Bronchial epithelial cell (primary cell): ENCODE measurements around the gene GSTT4. TPM values are rescaled to one million over a fixed set of nuclear protein-coding genes. Genes with fewer than 3 reads are reported as not detected.
A peak's percentile ranks its signal among the peaks of the same experiment; 100 is the strongest.
"Not testable (repeated sequence)": the region's sequence is repeated elsewhere in the genome, so short reads cannot be mapped to it uniquely, and the experiment has no call there.

Experiments
- DNase-seq: peaks from one replicate; pipeline ENCODE4 v3.0.0-alpha.2; 2010; ENCODE audit warnings: low read depth
- FAIRE-seq: peaks from 2 replicates; lab custom pipeline; 2011; peaks lifted over from hg19 to GRCh38; lab: Jason Lieb, UNC
- H3K27me3 ChIP-seq: 2 replicates; pipeline ENCODE4 v1.5.1; 2011; ENCODE audit warnings: low read length; ENCODE audit not compliant: control insufficient read depth, insufficient read depth
- H3K36me3 ChIP-seq: 2 replicates; pipeline ENCODE4 v1.5.1; 2011; ENCODE audit warnings: low read length; ENCODE audit not compliant: control insufficient read depth, insufficient read depth
- H3K4me3 ChIP-seq: 2 replicates; pipeline ENCODE4 v1.5.1; 2011; ENCODE audit warnings: mild to moderate bottlenecking, low read depth, low read length, control low read depth
- CTCF ChIP-seq: IDR thresholded peaks from 2 replicates; pipeline ENCODE4 v1.5.1; 2011; ENCODE audit warnings: mild to moderate bottlenecking, moderate library complexity, low read length, control low read depth, inconsistent platforms; ENCODE audit not compliant: insufficient read depth, severe bottlenecking
- total RNA-seq: library from RNA; depleted of rRNA; stranded (reverse); fragments of >200 nt; gene quantifications from 2 replicates; pipeline ENCODE4 v1.2.1, GENCODE V29; 2014

GSTT4 gene
- total RNA-seq, 1 donor from 2014 or later: not detected

GRCh38 chr22:23974345-23974744 lies 30.9 kb downstream of the GSTT4 start, which contains the start of gene DDT:
Gene DDT (minus strand): TSS chr22:23974441. CDS start chr22:23974414, 27 bp downstream.
- peaks cover 13% of the 10 kb centered on the region for H3K36me3 ChIP-seq
- DNase-seq, H3K4me3 ChIP-seq, H3K27me3 ChIP-seq: not testable (repeated sequence)
- FAIRE-seq: peak; percentile 96

- H3K27me3 ChIP-seq, DNase-seq, H3K4me3 ChIP-seq: not testable (repeated sequence)
- FAIRE-seq: peak; percentile 82
- H3K36me3 ChIP-seq: peaks cover 13% of the 10 kb centered on the region
Measured at GRCh38 chr22:23971927-23972326, 33.3 kb downstream of the GSTT4 start.

GRCh38 chr22:23970816-23971486 lies 34.3 kb downstream of the GSTT4 start:
- H3K36me3 ChIP-seq: peaks cover 13% of the 10 kb centered on the region
- DNase-seq: no peak
- FAIRE-seq: no peak
- no peak overlapping the region for H3K4me3 ChIP-seq
- no peak for TF ChIP-seq CTCF
- H3K27me3 ChIP-seq: no peaks in the 10 kb centered on the region

GRCh38 chr22:23970201-23970641 lies 35.0 kb downstream of the GSTT4 start:
- DNase-seq (no peak), FAIRE-seq (no peak)
- Histone ChIP-seq H3K36me3 (peaks cover 13% of the 10 kb centered on the region), H3K27me3 (no peaks in the 10 kb centered on the region), H3K4me3 (no peak overlapping the region)
- TF ChIP-seq CTCF: no peak

GRCh38 chr22:23969071-23969470 lies 36.2 kb downstream of the GSTT4 start:
- peaks cover 13% of the 10 kb centered on the region for H3K36me3 ChIP-seq
- no peak overlapping the region for H3K4me3 ChIP-seq
- FAIRE-seq (no peak), DNase-seq (no peak)
- TF ChIP-seq CTCF: no peak
- H3K27me3 ChIP-seq: no peaks in the 10 kb centered on the region

- H3K36me3 ChIP-seq: peaks cover 12% of the 10 kb centered on the region
- peak; percentile 81 for FAIRE-seq
- H3K27me3 ChIP-seq, DNase-seq, H3K4me3 ChIP-seq: not testable (repeated sequence)
Measured at GRCh38 chr22:23966568-23966967, 38.7 kb downstream of the GSTT4 start, which contains the start of gene DDTL. Gene DDTL (plus strand): TSS chr22:23966888. CDS start chr22:23966915, 27 bp downstream.

GRCh38 chr22:23966094-23966493 lies 39.2 kb downstream of the GSTT4 start:
- not testable (repeated sequence) for FAIRE-seq, DNase-seq, H3K4me3 ChIP-seq, H3K27me3 ChIP-seq, H3K36me3 ChIP-seq

- not testable (repeated sequence) for FAIRE-seq, H3K36me3 ChIP-seq, H3K27me3 ChIP-seq, H3K4me3 ChIP-seq, DNase-seq
Measured at GRCh38 chr22:23961084-23961771, 44.0 kb downstream of the GSTT4 start, which contains the start of gene GSTT2B. Gene GSTT2B (minus strand): TSS chr22:23961195. CDS start chr22:23961131, 64 bp downstream.
